ENCODE measurements around the gene KLHL4. TPM values are rescaled to one million over a fixed set of nuclear protein-coding genes. Genes with fewer than 3 reads are reported as not detected.

KLHL4 gene
- total RNA-seq, 4 donors from 2014 or later = 1.5 to 3.1 (median 2.0) TPM

GRCh38 chrX:87583679-87584078 lies 66.1 kb downstream of the KLHL4 start:
- no peak overlapping the region for H3K27ac ChIP-seq
- H3K36me3 ChIP-seq = no peaks in the 10 kb centered on the region
- no peak overlapping the region for H3K4me3 ChIP-seq
- no peak for ATAC-seq
- no peaks in the 10 kb centered on the region for H3K27me3 ChIP-seq
- no peaks in the 10 kb centered on the region for H3K4me1 ChIP-seq
- TF ChIP-seq POLR2A (IDR thresholded peaks at IDR 0.05) (no peak), EP300 (IDR thresholded peaks at IDR 0.05) (no peak), CTCF (IDR thresholded peaks at IDR 0.05) (peak in 1 of 4 experiments; percentile 38)
- WGBS, 2 donors (ENCODE audit: low coverage in 1 of 2) = 60% methylated on average over 1 of the region's 1 CpG; no CpG with 5 or more reads in 1 of the 2 donors
- no peaks in the 10 kb centered on the region for H3K9me3 ChIP-seq

GRCh38 chrX:87616371-87616770 lies 98.8 kb downstream of the KLHL4 start:
- Histone ChIP-seq H3K9me3 (no peaks in the 10 kb centered on the region), H3K36me3 (no peaks in the 10 kb centered on the region), H3K4me1 (no peaks in the 10 kb centered on the region), H3K27ac (no peak overlapping the region), H3K4me3 (no peak overlapping the region), H3K27me3 (no peaks in the 10 kb centered on the region)
- WGBS, 2 donors (ENCODE audit: low coverage in 1 of 2) = 14 to 23% methylated on average over 2 of the region's 2 CpGs
- ATAC-seq = no peak
- no peak for TF ChIP-seq CTCF (IDR thresholded peaks at IDR 0.05)
- no peak for TF ChIP-seq POLR2A (IDR thresholded peaks at IDR 0.05)
- no peak for TF ChIP-seq POLR2AphosphoS5 (IDR thresholded peaks at IDR 0.05)
- TF ChIP-seq EP300 (IDR thresholded peaks at IDR 0.05) = no peak

DNA sequence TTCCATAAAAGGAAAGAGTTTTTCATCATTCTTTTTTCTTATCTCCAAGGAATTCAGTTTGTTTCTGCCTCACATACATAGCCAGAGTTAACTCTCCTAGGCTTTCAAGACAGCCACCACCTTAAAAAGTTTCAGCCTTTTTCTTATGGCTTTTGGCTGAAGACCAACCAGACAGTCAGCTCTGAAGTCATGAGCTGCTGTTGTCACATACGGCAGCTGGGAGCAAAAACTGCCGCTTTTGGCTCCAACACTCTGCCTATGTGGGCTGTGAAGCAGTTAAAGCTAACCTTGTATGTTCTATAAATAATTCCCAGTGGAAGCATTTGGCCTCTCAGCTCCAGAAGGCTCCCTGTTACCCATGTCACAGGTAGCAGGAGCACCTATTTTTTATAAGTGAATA lies 104.1 kb downstream of the KLHL4 start:
- no peaks in the 10 kb centered on the region for H3K27me3 ChIP-seq
- H3K27ac ChIP-seq = no peak overlapping the region
- WGBS, 2 donors (ENCODE audit: low coverage in 1 of 2) = 17 to 60% methylated on average over 1 to 2 of the region's 2 CpGs
- ATAC-seq = no peak
- H3K36me3 ChIP-seq = no peaks in the 10 kb centered on the region
- H3K4me3 ChIP-seq = no peak overlapping the region
- H3K9me3 ChIP-seq = no peaks in the 10 kb centered on the region
- no peak for TF ChIP-seq EP300 (IDR thresholded peaks at IDR 0.05)
- TF ChIP-seq POLR2A (IDR thresholded peaks at IDR 0.05) = no peak
- TF ChIP-seq CTCF (IDR thresholded peaks at IDR 0.05) = no peak
- TF ChIP-seq POLR2AphosphoS5 (IDR thresholded peaks at IDR 0.05) = no peak
- peaks cover 0 to 8% (median 0%) of the 10 kb centered on the region in 3 donors for H3K4me1 ChIP-seq

- WGBS, 2 donors (ENCODE audit: low coverage in 1 of 2) = 56 to 83% methylated on average over 1 of the region's 3 CpGs
- TF ChIP-seq CTCF (IDR thresholded peaks at IDR 0.05) (no peak), POLR2A (IDR thresholded peaks at IDR 0.05) (no peak), POLR2AphosphoS5 (IDR thresholded peaks at IDR 0.05) (no peak), EP300 (IDR thresholded peaks at IDR 0.05) (no peak)
- Histone ChIP-seq H3K9me3 (no peaks in the 10 kb centered on the region), H3K4me3 (no peak overlapping the region), H3K4me1 (peaks cover 0 to 3% (median 0%) of the 10 kb centered on the region in 3 donors), H3K27me3 (no peaks in the 10 kb centered on the region), H3K27ac (no peak overlapping the region), H3K36me3 (no peaks in the 10 kb centered on the region)
- ATAC-seq = no peak
Observed at GRCh38 chrX:87626996-87627395, 109.4 kb downstream of the KLHL4 start.

GRCh38 chrX:87634361-87634760 lies 116.8 kb downstream of the KLHL4 start:
- ATAC-seq = no peak
- WGBS, 2 donors (ENCODE audit: low coverage in 1 of 2) = 14 to 63% methylated on average over 1 to 3 of the region's 3 CpGs
- H3K36me3 ChIP-seq = no peaks in the 10 kb centered on the region
- no peaks in the 10 kb centered on the region for H3K4me1 ChIP-seq
- H3K9me3 ChIP-seq = no peaks in the 10 kb centered on the region
- H3K27ac ChIP-seq = no peak overlapping the region
- H3K4me3 ChIP-seq = no peak overlapping the region
- no peaks in the 10 kb centered on the region for H3K27me3 ChIP-seq
- TF ChIP-seq EP300 (IDR thresholded peaks at IDR 0.05) = no peak

All from gastroesophageal sphincter (tissue), 4 donors.